Heart left ventricle (tissue), 13 donors: ENCODE data around the gene C2orf49.

Source experiments
- POLR2A ChIP-seq, 2 donors: fragments of 450-650 bp; IDR thresholded peaks; one replicate each; pipeline ENCODE4 v1.6.1; 2017; ENCODE audit warnings: antibody characterized with exemption in 2 of 2, mild to moderate bottlenecking in 2 of 2, moderate library complexity in 2 of 2
- TF ChIP-seq, protein P1 (sequence below), 12 donors: fragments of 200-600 bp; sonication (generic) in 4 of 12; IDR thresholded peaks; one replicate each; pipeline versions ENCODE4 v1.5.0 to v1.8.0; 2018 to 2022; ENCODE audit warnings: antibody characterized with exemption in 12 of 12, mild to moderate bottlenecking in 5 of 12
- donor health status: ischemic (EF 13 %, LVEDD 7.1; RV severe dilation, severe dysfunction).
- donor health status: DM: no; HTN: yes; CAD: no.
- donor health status: DM: no; HTN: no; CAD: no.
- donor health status: ischemic (EF 25% LVEDD 6.9; RV normal size, moderate dysfunction).
- donor health status: ischemic (EF 25% LVEDD 5.7; RV mildly dilated, moderate dysfunction).
- donor health status: ischemic (EF 35%, LVEDD 5.7; RV mildly dilated, moderate dysfunction).
- donor health status: nonischemic (EF 11% LVEDD 7.7; RV severe dilation, severe dysfunction).
- donor health status: DM: yes; HTN: yes; CAD: no.
- donor health status: PGD.
- donor health status: ischemic (EF 29% LVEDD 5.4; RV normal size, mild dysfunction).
- donor health status: nonischemic (EF 23%, LVEDD 6.1; RV moderate dilation, normal function).

GRCh38 chr2:105376010-105376409 is 38.7 kb downstream of the C2orf49 start:
- TF ChIP-seq POLR2A (IDR thresholded peaks at IDR 0.05), result no peak
- TF ChIP-seq, protein P1, sequence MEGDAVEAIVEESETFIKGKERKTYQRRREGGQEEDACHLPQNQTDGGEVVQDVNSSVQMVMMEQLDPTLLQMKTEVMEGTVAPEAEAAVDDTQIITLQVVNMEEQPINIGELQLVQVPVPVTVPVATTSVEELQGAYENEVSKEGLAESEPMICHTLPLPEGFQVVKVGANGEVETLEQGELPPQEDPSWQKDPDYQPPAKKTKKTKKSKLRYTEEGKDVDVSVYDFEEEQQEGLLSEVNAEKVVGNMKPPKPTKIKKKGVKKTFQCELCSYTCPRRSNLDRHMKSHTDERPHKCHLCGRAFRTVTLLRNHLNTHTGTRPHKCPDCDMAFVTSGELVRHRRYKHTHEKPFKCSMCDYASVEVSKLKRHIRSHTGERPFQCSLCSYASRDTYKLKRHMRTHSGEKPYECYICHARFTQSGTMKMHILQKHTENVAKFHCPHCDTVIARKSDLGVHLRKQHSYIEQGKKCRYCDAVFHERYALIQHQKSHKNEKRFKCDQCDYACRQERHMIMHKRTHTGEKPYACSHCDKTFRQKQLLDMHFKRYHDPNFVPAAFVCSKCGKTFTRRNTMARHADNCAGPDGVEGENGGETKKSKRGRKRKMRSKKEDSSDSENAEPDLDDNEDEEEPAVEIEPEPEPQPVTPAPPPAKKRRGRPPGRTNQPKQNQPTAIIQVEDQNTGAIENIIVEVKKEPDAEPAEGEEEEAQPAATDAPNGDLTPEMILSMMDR (IDR thresholded peaks at IDR 0.05), result no peak
